DMS79 treated with DMSO at 0.1 percent for 48 hours (cell line): ENCODE measurements around the gene IFI27L2.

Experiments used
- DNase-seq: peaks from one replicate; lab custom pipeline; 2025; lab: John Stamatoyannopoulos, UW

IFI27L2 gene

DNA sequence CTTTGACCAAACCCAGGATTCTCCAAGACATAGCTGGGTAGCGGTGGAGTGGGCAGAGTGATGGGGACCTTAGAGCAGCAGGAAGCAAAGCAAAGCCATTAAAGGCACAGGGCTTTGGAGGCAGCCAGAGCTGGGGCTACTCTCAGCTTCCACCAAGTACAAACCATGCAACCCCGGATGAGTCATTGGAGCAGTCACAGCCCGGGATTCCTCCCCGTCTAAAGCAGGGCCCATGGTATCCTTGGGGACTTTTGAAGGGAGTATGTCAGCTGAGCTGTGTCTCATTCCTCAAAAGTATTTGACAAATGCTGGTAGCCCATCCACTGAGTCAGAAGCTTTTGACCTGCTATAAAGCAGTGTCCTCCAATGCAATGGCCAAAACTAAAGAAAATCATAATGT, 28.6 kb downstream of the IFI27L2 start:
- no peak for DNase-seq

DNA sequence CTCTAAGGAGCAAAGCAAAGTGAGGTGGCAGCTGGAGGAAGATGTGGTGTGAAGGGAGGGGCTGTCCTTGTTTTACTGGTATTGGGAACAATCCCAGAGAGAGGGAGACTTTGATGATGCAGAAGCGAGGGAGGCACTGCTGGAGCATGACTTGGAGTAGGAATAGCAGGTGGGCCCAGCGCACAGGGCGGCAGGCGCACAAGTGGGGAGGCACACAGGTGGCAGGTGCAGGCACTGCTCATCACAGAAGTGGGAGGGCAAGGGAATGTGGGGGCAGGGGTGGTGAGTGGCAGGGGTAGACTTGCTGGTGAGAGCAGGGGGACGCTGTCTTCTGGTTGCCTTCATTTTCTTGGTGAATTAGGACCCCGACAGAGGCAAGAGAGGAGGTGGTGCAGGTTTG, 30.4 kb downstream of the IFI27L2 start:
- no peak for DNase-seq

DNA sequence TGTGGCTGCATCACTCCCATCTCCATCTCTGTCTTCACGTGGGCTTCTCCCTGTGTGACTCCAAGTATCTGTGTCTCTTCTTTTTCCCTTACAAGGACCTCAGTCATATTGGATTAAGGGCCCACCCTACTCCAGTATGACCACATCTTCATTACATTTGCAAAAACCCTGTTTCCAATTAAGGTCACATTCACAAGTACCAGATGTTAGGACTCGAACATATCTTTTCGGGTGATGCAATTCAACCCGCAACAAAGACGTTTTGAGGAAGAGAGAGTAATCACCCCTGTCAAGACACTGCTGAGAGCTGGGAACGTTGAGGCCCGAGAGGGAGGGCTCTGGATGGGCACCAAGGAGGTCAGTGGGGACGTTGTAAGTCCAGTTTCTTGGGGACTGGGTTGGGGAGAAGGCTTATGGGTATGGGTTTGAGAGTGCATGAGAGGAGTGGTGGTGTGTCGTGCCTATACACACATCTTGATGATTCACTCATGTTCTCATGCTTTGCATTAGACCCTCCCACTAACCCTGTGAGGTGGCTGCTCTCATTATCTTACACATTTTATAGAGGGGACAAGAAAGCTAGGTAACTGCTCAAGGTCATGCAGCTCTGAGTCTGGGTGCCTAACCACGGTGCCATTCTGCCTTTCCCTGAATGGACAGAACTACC, 30.9 kb downstream of the IFI27L2 start:
- no peak for DNase-seq

DNA sequence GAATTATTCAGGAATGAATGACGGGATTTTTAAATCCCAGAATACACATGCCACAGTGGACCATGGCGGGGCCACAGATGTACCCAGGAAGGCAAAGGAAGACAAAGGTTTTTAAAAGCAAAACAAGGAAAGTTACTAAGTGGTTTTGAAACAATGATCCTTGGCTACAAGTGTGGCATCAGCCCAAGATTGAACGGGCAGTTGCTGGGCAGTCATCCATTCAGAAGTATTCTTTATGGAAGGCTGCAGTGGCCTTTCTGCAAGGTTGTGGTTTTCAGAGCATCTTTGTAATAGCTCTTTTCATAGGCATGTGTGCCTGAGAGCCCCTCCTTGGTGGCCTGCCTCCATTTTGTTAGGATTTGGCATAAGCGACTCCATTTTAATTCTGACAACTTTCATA, 32.3 kb downstream of the IFI27L2 start:
- DNase-seq = peak; percentile 37

DNA sequence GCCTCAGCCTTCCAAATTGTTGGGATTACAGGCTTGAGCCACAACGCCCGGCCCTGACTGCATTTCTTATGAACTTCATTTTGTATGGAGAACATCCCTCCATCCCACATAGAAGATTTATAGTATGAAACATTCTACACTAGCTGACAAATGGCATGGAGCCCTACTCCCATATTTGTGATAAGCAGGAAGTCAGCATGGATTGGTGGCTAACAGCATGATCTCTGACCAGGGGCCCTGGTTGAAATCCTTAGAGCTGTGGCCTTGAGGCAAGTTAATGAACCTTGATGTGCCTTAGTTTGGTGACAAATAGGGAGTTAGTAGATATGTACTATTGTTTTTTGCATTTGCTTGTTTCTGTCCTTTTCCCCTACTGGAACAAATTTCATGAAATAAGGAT, 36.0 kb downstream of the IFI27L2 start:
- no peak for DNase-seq

DNA sequence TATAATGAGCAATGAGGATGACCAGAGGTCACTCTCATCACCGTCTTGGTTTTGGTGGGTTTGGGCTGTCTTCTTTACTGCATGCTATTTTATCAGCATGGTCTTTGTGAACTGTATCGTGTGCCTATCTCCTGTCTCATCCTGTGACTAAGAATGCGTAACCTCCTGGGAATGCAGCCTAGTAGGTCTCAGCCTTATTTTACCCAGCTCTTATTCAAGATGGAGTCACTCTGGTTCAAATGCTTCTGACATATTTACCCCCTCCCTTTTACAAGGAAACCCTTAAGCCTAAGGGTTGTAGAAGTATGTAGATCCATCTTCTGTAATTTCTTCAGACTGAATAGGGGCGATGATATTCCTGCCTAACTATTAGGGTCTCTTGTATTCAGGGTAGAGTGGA, 39.9 kb downstream of the IFI27L2 start:
- DNase-seq = no peak

DNA sequence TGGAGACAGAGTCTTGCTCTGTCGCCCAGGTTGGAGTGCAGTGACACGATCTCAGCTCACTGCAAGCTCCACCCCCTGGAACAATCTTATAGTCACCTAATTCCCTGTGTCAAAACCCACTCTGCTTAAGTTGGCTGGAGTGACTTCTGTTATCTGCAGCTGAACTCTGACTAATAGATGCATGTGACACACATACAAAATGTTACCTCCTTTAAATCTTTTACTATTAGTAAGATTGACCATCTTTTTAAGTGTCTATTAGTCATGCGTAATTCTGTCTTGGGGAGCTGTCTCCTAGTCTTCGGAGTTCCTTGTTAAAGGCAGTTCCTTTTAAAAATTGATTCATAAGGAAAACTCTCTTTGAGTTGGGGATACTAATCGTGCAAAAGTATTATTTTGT, 40.9 kb downstream of the IFI27L2 start:
- DNase-seq = no peak

DNA sequence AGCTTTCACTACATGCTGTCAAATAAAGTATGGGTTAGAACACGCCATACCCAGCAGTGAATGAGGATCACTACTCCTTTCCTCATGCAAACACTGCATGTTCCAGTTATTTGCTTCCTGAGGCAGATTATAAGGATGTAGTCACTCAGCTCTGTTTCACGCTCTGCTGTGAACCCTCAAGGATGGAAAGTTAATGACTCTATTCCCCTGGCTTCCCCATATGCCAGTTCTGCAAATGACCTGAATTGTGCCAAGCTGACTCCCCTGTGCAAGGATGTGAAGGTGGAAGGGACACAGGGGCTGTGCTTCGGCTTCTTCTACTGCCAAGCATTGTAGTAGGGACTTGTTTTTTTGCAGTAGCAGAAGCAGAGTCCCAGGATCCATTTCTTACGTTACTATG, 41.5 kb downstream of the IFI27L2 start:
- DNase-seq = no peak

DNA sequence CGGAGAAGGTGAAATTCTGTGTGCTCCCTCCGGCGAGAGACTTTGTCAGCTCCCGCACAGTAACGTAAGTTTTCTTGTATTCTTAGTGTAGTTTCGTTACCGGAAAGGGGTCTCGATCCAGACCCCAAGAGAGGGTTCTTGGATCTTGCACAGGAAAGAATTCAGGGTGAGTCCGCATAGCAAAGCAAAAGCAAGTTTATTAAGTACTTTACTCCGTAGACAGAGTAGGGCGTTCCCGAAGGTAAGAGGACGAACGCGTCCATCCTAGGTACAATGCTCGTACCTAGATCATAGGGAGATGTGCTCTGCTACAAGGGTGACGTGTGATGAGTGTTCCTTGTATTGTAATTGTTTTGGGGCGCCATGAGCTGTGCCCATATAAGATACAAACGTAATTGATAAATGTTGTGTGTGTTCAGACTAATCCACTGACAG, 48.0 kb downstream of the IFI27L2 start:
- DNase-seq = no peak

DNA sequence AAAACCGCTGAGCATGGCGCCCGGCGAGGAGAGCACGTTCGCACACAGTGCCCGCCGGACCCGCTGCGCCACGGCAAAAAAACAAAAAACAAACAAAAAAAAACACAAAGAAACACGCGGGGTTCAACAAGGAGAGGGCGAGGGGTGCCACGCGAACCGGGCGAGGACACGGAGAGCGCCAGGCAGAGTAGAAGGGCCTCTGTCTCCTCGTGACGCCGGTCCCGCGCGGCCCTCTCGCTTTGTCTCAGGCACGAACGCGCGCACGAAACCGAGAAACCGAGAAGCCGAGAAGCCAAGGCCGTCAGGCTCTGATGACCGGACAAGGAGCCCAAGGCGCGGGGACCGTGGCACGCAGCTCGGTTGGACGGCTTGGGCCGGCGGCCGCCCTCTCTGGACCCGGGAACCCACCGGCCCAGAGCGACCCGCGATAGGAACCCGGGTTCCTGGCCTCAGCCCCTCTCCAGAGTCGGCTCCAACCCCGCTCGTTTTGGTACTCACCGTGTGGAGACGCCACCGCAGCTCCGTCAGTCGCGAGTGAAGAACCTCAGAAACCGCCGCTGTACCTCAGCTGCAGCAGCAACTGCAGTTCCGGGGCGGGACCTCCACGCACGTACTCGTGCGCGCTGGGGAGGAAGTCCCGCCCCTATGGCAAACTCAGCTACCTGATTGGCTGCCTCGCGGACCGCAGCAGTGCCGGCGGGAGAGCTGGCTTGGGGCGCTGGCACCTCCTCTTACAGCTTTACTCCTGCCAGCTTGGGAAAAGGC, 48.6 kb downstream of the IFI27L2 start, which contains the start of the genes DDX24 and IFI27L1:
Gene DDX24 (minus strand): TSS at position 582 of the 765 bp plus-strand sequence. CDS start 1,460 bp downstream, outside the sequence.
Gene IFI27L1 (plus strand): TSS at position 690 of the 765 bp plus-strand sequence. CDS start 15,628 bp downstream, outside the sequence.
- peak; percentile 98 for DNase-seq

DNA sequence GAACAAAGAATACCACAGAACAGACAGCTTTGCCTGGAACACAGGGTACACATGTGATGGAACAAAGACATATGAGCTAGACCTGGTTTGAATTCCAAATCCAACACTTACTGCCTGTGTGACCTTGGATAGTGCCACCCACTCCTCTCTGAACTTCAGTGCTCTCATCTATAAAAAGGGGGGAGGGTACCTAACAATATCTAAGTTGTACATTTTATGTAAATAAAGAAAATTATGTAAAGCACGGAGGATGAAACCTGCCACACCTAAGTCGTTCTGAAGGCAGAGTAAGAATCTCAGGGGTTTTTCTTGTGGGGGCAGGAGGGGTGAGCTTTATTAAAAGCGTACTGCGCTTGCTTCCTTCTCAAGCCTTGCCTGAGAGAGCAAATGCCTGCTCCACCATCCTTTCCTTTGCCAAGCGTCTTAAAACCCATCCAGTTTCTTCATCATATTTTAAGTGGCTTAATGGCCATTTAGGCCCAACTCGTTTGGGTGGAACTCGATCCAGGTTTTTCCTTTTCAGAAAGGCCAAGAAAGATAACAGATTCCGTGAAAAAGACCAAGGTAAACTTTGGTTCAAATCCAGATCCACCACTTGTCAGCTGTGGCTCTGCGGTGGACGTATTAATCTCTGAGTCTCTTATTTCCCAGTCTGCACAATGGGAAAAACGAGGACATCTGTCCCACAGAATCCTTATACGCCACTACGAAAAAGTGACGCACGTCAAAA, 49.3 kb downstream of the IFI27L2 start:
- peak; percentile 65 for DNase-seq

DNA sequence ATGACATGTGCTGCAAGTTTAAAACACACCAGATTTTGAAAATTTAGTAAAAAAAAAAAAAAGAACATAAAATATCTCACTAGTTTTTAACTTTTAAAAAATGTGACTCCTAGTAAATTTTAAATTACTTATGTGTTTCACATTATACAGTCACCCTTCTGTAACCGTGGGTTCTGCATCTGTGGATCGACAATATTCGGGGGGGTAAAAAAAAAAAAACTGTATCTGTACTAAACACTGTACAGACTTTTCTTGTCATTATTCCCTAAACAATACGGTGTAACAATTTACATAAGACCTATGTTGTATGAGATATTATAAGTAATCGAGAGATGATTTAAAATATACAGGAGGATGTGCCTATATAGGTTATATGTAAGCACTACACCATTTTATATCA, 51.6 kb downstream of the IFI27L2 start:
- DNase-seq = no peak
